Right lobe of liver (tissue), 6 donors: Measurements from ENCODE around the gene TSSK6. TPM values are rescaled to one million over a fixed set of nuclear protein-coding genes. Genes with fewer than 3 reads are reported as not detected.

ENCODE experiments used
- ATAC-seq, 4 donors: fragments of 200-7000 bp; cut with Tn5 transposase; one replicate each; pipeline ENCODE4 v1.9.1; 2020; ENCODE audit warnings: mild to moderate bottlenecking in 4 of 4, moderate library complexity in 4 of 4
- DNase-seq, 3 donors: peaks; one replicate each; pipeline ENCODE4 v3.0.0-alpha.2; 2020
- H3K27ac ChIP-seq, 3 donors: fragments of 200-600 bp; one replicate each; pipeline ENCODE4 v1.8.0; 2022
- H3K27me3 ChIP-seq, 2 donors: fragments of 200-600 bp; one replicate each; pipeline ENCODE4 v1.8.0; 2022
- H3K36me3 ChIP-seq, 4 donors: fragments of 200-600 bp; sonication (generic) in 1 of 4; one replicate each; pipeline versions ENCODE4 v1.5.1 to v1.8.0; 2017 to 2022; ENCODE audit warnings: control low read depth in 1 of 4
- H3K4me1 ChIP-seq, 4 donors: fragments of 200-600 bp; sonication (generic) in 1 of 4; one replicate each; pipeline versions ENCODE4 v1.5.1 to v1.8.0; 2017 to 2022; ENCODE audit warnings: control low read depth in 1 of 4
- H3K4me3 ChIP-seq, 3 donors: fragments of 200-600 bp; one replicate each; pipeline ENCODE4 v1.8.0; 2022
- H3K9me3 ChIP-seq, 4 donors: fragments of 200-600 bp; sonication (generic) in 1 of 4; one replicate each; pipeline versions ENCODE4 v1.5.1 to v1.8.0; 2017 to 2022; ENCODE audit warnings: control low read depth in 1 of 4
- CTCF ChIP-seq, 4 donors: fragments of 200-600 bp in 3 of 4; fragments of 450-650 bp in 1 of 4; IDR thresholded peaks; one replicate each; pipeline versions ENCODE4 v1.5.1 to v1.8.0; 2016 to 2022; ENCODE audit warnings: antibody characterized with exemption in 4 of 4, mild to moderate bottlenecking in 2 of 4
- POLR2A ChIP-seq: fragments of 450-650 bp; IDR thresholded peaks from one replicate; pipeline ENCODE4 v1.6.1; 2017; ENCODE audit warnings: antibody characterized with exemption, mild to moderate bottlenecking
- WGBS: methylation state at CpG from one replicate; pipeline ENCODE4 v1.1.6; 2018; ENCODE audit warnings: low coverage, low lambda C conversion rate; ENCODE audit not compliant: insufficient coverage; ENCODE audit errors: missing lambda C conversion rate; 5-methylcytosine and 5-hydroxymethylcytosine counted together
- intact Hi-C, 2 donors: fragments of 100-400 bp; cut with DNase I; formaldehyde crosslinking; loops; one replicate each; pipeline versions ENCODE4 v1.11.2 to v1.14.1; 2022
- total RNA-seq, 6 experiments: library from RNA; depleted of rRNA in 2 of 6; stranded (reverse); fragments of >200 nt in 2 of 6; fragmentation: NEBNext Ultra II Directional in 3 of 6; extraction: Animal tissue kit (Norgen Biotek cat#: 25700) in 3 of 6; gene quantifications; one replicate each; pipeline versions ENCODE4 v1.1.0 to v1.2.4, GENCODE V29; 2016 to 2023
- donor health status: DM: no; HTN: yes; CAD: no.
- donor health status: DM: no; HTN: no; CAD: no.
- donor health status: DM: no; HTN: no; CAD: no.
- donor health status: DM: no; HTN: yes; CAD: no.
- donor health status: DM: no; HTN: yes; CAD: no.

Gene TSSK6
- total RNA-seq, 6 experiments from 2014 or later: 0.53 to 2.9 (median 1.1) TPM

DNA sequence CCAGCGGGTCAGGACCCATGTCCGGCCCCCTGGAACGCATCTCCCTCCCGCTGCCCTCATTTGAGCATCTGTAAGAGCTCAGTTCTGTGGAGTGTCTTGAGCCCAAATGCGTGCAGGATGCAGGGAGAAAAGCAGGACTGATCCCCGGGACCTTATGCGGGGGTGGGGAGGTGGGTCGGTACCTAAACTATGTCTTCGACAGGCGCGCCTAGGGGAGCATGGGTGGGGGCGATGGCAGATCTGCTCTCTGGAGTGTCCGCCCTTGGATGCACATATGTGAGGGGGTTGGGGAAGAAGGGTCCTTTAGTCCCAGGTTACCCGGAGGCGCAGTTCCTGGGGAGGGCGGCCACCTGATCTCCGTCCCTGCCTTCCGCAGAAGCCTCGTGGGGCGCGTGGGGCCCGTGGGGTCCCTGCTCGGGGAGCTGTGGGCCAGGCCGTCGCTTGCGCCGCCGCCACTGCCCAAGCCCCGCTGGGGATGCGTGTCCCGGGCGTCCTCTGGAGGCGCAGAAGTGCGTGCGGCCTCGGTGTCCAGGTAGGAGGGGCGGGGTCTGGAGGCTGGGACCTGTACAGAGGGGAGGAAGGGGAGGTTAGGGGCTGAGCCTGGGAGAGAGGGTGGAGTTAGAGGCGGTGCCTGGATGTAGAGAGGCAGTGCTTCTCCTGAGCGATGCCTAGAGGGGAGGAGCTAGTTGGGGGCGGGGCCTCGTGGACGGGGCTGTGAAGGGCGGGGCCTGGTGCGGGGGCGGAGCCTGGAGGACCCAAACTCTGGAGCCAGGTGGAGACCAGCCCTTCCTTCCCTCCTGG lies 25.6 kb upstream of the TSSK6 start:
- Histone ChIP-seq H3K36me3 (no peaks in the 10 kb centered on the region), H3K9me3 (no peaks in the 10 kb centered on the region), H3K27ac (no peak overlapping the region), H3K27me3 (peaks cover 0 to 6% of the 10 kb centered on the region in 2 donors), H3K4me3 (no peak overlapping the region), H3K4me1 (peaks cover 0 to 3% (median 0%) of the 10 kb centered on the region in 4 donors)
- no peak for TF ChIP-seq CTCF (IDR thresholded peaks at IDR 0.05)
- no peak for TF ChIP-seq POLR2A
- WGBS: 5% methylated on average over 22 of the region's 45 CpGs
- intact Hi-C loops: loop anchor here in 1 of 2 donors (10.0 kb wide), 1 partner anchor 414 kb away; no protein-coding TSS in a partner anchor
- ATAC-seq (peak in 3 of 4 donors; percentile 15 to 40 (median 35)), DNase-seq (peak in 2 of 3 donors; percentile 51 to 53)

DNA sequence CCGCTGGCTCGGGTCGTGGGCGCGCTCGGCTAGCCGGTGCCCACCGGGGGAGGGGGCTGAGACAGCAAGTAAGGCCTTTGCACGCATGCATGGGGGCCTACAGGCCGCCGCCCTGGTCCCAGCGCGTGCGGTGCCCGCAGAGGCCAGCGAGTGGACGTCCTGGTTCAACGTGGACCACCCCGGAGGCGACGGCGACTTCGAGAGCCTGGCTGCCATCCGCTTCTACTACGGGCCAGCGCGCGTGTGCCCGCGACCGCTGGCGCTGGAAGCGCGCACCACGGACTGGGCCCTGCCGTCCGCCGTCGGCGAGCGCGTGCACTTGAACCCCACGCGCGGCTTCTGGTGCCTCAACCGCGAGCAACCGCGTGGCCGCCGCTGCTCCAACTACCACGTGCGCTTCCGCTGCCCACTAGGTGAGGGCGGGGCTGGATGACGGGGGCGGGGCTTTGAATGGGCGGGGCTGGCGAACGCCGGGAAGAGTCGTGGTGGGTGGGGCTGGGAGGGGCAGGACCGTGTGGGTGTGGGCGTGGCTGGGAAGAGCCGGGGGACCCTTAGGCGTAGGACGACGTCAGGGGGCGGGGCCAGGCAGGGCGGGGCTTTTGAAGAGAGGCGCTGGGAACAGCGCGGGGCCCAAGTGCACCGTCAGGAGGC lies 24.8 kb upstream of the TSSK6 start:
- TF ChIP-seq CTCF (IDR thresholded peaks at IDR 0.05): no peak
- TF ChIP-seq POLR2A: no peak
- intact Hi-C loops: loop anchor here in 1 of 2 donors (10.0 kb wide), 1 partner anchor 415 kb away; no protein-coding TSS in a partner anchor
- no peaks in the 10 kb centered on the region for H3K36me3 ChIP-seq
- H3K9me3 ChIP-seq: no peaks in the 10 kb centered on the region
- peaks cover 0 to 6% of the 10 kb centered on the region in 2 donors for H3K27me3 ChIP-seq
- ATAC-seq (peak in 3 of 4 donors; percentile 34 to 40 (median 36)), DNase-seq (peak; percentile 63 to 79 (median 63))
- H3K27ac ChIP-seq: no peak overlapping the region
- no peak overlapping the region for H3K4me3 ChIP-seq
- WGBS: 0% methylated on average over 1 of the region's 74 CpGs
- H3K4me1 ChIP-seq: peaks cover 0 to 3% (median 0%) of the 10 kb centered on the region in 4 donors

DNA sequence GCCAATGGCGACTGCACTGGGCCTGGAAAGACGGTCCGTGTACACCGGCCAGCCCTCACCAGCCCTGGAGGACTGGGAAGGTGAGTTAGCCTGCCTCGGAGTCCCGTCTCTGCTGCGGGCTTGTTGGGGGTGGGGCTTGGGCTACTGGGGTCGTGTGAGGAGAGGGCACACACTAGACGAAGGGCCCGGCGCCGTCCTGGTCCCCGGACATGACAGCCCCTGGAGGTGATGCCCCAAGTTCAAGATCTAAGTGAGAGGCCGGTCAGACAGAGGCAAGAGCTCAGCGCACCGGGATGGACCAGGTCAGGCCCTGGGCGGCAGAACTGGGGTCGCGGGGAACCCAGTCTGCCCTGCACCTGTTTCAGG lies 24.3 kb upstream of the TSSK6 start:
- WGBS: 33% methylated on average over 1 of the region's 19 CpGs
- TF ChIP-seq CTCF (IDR thresholded peaks at IDR 0.05) (no peak), POLR2A (no peak)
- Histone ChIP-seq H3K27me3 (peaks cover 0 to 6% of the 10 kb centered on the region in 2 donors), H3K27ac (no peak overlapping the region), H3K4me3 (no peak overlapping the region), H3K9me3 (no peaks in the 10 kb centered on the region), H3K36me3 (no peaks in the 10 kb centered on the region), H3K4me1 (peaks cover 0 to 3% (median 0%) of the 10 kb centered on the region in 4 donors)
- ATAC-seq (no peak), DNase-seq (peak in 1 of 3 donors; percentile 49)
- intact Hi-C loops: loop anchor here (5.0 to 10.0 kb wide), 2 partner anchors 415 to 423 kb away; no protein-coding TSS in a partner anchor

DNA sequence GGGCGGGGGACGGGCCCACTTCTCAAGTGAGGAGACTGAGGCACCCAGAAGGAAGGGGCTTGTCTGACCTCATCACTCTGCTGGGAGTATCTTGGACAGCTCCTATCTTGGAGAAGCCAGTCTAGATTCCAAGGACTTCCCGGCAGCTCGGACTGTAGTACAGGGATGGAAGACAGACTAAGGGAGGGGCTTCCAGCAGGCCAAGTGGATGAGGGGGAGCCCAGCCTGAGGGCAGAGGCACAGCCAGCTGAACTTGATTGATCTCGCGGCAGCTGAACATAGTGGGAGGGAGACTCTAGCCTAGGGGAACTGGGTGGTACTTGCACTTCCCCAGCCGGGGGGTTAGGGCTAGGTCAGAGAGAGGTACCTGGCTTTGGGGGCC lies 23.4 kb upstream of the TSSK6 start:
- 24% methylated on average over 6 of the region's 7 CpGs for WGBS

More for the DNA sequence above, 23.4 kb upstream of the TSSK6 start:
- intact Hi-C loops: loop anchor here in 1 of 2 donors (5.0 kb wide), 1 partner anchor 424 kb away; no protein-coding TSS in a partner anchor
- Histone ChIP-seq H3K4me3 (no peak overlapping the region), H3K27ac (no peak overlapping the region), H3K27me3 (peaks cover 0 to 6% of the 10 kb centered on the region in 2 donors), H3K36me3 (no peaks in the 10 kb centered on the region), H3K4me1 (peaks cover 0 to 3% (median 0%) of the 10 kb centered on the region in 4 donors), H3K9me3 (no peaks in the 10 kb centered on the region)
- DNase-seq (no peak), ATAC-seq (no peak)
- TF ChIP-seq POLR2A: no peak
- TF ChIP-seq CTCF (IDR thresholded peaks at IDR 0.05): no peak
